Heart left ventricle (tissue), 16 donors: ENCODE measurements around the gene RNF182. TPM values are rescaled to one million over a fixed set of nuclear protein-coding genes. Genes with fewer than 3 reads are reported as not detected.

Source experiments
- ATAC-seq, 4 donors: fragments of 200-7000 bp; cut with Tn5 transposase; one replicate each; pipeline ENCODE4 v1.9.1; 2020 to 2022; ENCODE audit warnings: moderate library complexity in 4 of 4, mild to moderate bottlenecking in 3 of 4, moderate number of reproducible peaks in 1 of 4
- DNase-seq, 5 donors: peaks; one replicate each; pipeline ENCODE4 v3.0.0-alpha.2; 2020
- H3K27ac ChIP-seq, 12 donors: fragments of 200-600 bp; sonication (generic) in 4 of 12; one replicate each; pipeline versions ENCODE4 v1.5.0 to v1.8.0; 2016 to 2022; ENCODE audit warnings: mild to moderate bottlenecking in 2 of 12
- H3K27me3 ChIP-seq, 9 donors: fragments of 200-600 bp; sonication (generic) in 2 of 9; one replicate each; pipeline versions ENCODE4 v1.5.1 to v1.8.0; 2016 to 2022; ENCODE audit warnings: mild to moderate bottlenecking in 3 of 9
- H3K36me3 ChIP-seq, 9 donors: fragments of 200-600 bp; sonication (generic) in 2 of 9; one replicate each; pipeline versions ENCODE4 v1.5.0 to v1.8.0; 2018 to 2022; ENCODE audit warnings: mild to moderate bottlenecking in 2 of 9
- H3K4me1 ChIP-seq, 12 donors: fragments of 200-600 bp; sonication (generic) in 4 of 12; one replicate each; pipeline versions ENCODE4 v1.5.0 to v1.8.0; 2016 to 2022; ENCODE audit warnings: mild to moderate bottlenecking in 3 of 12
- H3K4me3 ChIP-seq, 12 donors: fragments of 200-600 bp; sonication (generic) in 4 of 12; one replicate each; pipeline versions ENCODE4 v1.5.0 to v1.8.0; 2017 to 2022; ENCODE audit warnings: mild to moderate bottlenecking in 9 of 12, moderate library complexity in 4 of 12
- H3K9me3 ChIP-seq, 12 donors: fragments of 200-600 bp; sonication (generic) in 4 of 12; one replicate each; pipeline versions ENCODE4 v1.5.0 to v1.8.0; 2016 to 2022; ENCODE audit warnings: mild to moderate bottlenecking in 1 of 12
- POLR2A ChIP-seq, 2 donors: fragments of 450-650 bp; IDR thresholded peaks; one replicate each; pipeline ENCODE4 v1.6.1; 2017; ENCODE audit warnings: antibody characterized with exemption in 2 of 2, mild to moderate bottlenecking in 2 of 2, moderate library complexity in 2 of 2
- WGBS, 4 donors: extraction: QIAGEN DNeasy Blood & Tissue Kit in 2 of 4; methylation state at CpG; one replicate each; pipeline versions ENCODE4 v1.1.5 to v1.1.7; 2013 to 2018; 5-methylcytosine and 5-hydroxymethylcytosine counted together
- intact Hi-C, 10 donors: fragments of 100-400 bp; cut with DNase I; formaldehyde crosslinking; loops; one replicate each; pipeline versions ENCODE4 v1.11.1 to v1.14.2; 2022
- polyA plus RNA-seq, 2 donors: library from polyadenylated mRNA; stranded (reverse); fragments of 200-250 nt; gene quantifications; one replicate each; pipeline ENCODE4 v1.2.3, GENCODE V29; 2013
- total RNA-seq, 9 donors: library from RNA; depleted of rRNA in 2 of 9; stranded (reverse); fragments of >200 nt in 2 of 9; fragmentation: NEBNext Ultra II Directional in 3 of 9; extraction: Animal tissue kit (Norgen Biotek cat#: 25700) in 3 of 9; gene quantifications; one replicate each; pipeline versions ENCODE4 v1.1.0 to v1.2.4, GENCODE V29; 2016 to 2023
- TF ChIP-seq, protein P1 (sequence below), 12 donors: fragments of 200-600 bp; sonication (generic) in 4 of 12; IDR thresholded peaks; one replicate each; pipeline versions ENCODE4 v1.5.0 to v1.8.0; 2018 to 2022; ENCODE audit warnings: antibody characterized with exemption in 12 of 12, mild to moderate bottlenecking in 5 of 12
- donor health status: ischemic (EF 13 %, LVEDD 7.1; RV severe dilation, severe dysfunction).
- donor health status: healthy with polysubstance abuse.
- donor health status: DM: no; HTN: yes; CAD: no.
- donor health status: DM: no; HTN: no; CAD: no.
- donor health status: ischemic (EF 25% LVEDD 6.9; RV normal size, moderate dysfunction).
- donor health status: ischemic (EF 25% LVEDD 5.7; RV mildly dilated, moderate dysfunction).
- donor health status: healthy.
- donor health status: DM: yes; HTN: yes; CAD: no.
- donor health status: ischemic (EF 35%, LVEDD 5.7; RV mildly dilated, moderate dysfunction).
- donor health status: nonischemic (EF 11% LVEDD 7.7; RV severe dilation, severe dysfunction).
- donor health status: DM: yes; HTN: yes; CAD: no.
- donor health status: PGD.
- donor health status: ischemic (EF 29% LVEDD 5.4; RV normal size, mild dysfunction).
- donor health status: nonischemic (EF 23%, LVEDD 6.1; RV moderate dilation, normal function).

Gene RNF182
- total and polyA plus RNA-seq, 11 donors, result 0.07 to 0.75 (median 0.39) TPM; not detected in 8

DNA sequence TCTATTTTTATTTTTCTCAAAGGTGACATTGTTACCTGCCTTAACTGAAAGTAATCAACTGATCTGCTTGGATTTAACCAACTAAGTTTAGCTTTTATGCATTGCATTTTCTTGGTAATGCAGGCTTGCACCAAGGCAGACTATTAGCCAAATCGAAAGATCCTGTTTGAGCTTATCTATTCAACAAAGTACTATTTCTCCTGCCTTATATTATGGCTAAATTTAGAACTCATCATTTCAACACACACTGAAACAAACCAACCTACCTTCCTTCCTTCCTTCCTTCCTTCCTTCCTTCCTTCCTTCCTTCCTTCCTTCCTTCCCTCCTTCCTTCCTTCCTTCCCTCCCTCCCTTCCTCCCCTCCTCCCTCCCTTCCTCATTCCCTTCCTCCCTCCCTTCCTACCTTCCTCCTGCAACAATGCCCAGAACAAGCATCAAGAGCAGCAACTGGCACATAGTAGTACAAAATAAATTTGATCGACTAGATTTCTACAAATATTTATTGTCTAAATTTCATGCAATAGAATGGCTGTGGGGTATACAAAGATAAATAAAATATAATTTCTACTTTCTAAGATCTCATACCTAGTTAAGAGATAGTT lies 17.0 kb upstream of the RNF182 start:
- no peak for ATAC-seq
- 40 to 53% (median 48%) methylated on average over 2 of the region's 2 CpGs for WGBS, 4 donors
- Histone ChIP-seq H3K4me3 (no peak overlapping the region), H3K36me3 (no peaks in the 10 kb centered on the region), H3K27ac (no peak overlapping the region), H3K4me1 (no peaks in the 10 kb centered on the region), H3K9me3 (no peaks in the 10 kb centered on the region), H3K27me3 (peaks cover 0 to 38% (median 6%) of the 10 kb centered on the region in 9 donors)
- intact Hi-C loops, result loop anchor here (2.0 to 5.0 kb wide), 9 partner anchors 140 to 240 kb away; no protein-coding TSS in a partner anchor
- no peak for DNase-seq
- no peak for TF ChIP-seq POLR2A (IDR thresholded peaks at IDR 0.05)
- TF ChIP-seq, protein P1, sequence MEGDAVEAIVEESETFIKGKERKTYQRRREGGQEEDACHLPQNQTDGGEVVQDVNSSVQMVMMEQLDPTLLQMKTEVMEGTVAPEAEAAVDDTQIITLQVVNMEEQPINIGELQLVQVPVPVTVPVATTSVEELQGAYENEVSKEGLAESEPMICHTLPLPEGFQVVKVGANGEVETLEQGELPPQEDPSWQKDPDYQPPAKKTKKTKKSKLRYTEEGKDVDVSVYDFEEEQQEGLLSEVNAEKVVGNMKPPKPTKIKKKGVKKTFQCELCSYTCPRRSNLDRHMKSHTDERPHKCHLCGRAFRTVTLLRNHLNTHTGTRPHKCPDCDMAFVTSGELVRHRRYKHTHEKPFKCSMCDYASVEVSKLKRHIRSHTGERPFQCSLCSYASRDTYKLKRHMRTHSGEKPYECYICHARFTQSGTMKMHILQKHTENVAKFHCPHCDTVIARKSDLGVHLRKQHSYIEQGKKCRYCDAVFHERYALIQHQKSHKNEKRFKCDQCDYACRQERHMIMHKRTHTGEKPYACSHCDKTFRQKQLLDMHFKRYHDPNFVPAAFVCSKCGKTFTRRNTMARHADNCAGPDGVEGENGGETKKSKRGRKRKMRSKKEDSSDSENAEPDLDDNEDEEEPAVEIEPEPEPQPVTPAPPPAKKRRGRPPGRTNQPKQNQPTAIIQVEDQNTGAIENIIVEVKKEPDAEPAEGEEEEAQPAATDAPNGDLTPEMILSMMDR (IDR thresholded peaks at IDR 0.05), result no peak

DNA sequence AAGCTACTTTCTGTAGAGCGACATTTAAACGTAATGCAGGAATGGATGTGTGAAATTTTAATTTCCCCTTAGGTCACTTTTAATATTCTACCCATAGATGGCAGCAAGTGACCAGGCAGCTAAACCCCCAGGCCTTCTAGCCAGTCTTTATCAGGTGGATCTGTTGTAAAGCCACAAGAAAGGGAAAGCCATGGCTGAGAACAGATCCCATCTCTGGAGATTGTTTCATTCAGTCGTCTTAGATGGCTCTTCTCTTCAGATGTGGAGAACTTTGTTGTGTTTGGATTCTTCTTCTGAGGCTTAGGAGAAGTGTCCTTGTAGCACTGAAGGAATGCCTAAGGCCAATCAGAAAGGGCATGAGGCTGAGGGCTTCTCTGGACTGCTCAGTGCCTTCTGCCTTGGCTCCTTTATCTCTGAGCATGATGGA lies 15.8 kb upstream of the RNF182 start:
- Histone ChIP-seq H3K27me3 (peaks cover 0 to 27% (median 6%) of the 10 kb centered on the region in 9 donors), H3K9me3 (no peaks in the 10 kb centered on the region), H3K4me1 (no peaks in the 10 kb centered on the region), H3K36me3 (no peaks in the 10 kb centered on the region), H3K27ac (no peak overlapping the region), H3K4me3 (no peak overlapping the region)
- TF ChIP-seq, protein P1 (IDR thresholded peaks at IDR 0.05), result peak; percentile 67 to 94 (median 80)
- no peak for TF ChIP-seq POLR2A (IDR thresholded peaks at IDR 0.05)
- 2 to 6% (median 3%) methylated on average over 3 of the region's 3 CpGs for WGBS, 4 donors
- ATAC-seq (peak in 3 of 4 donors; percentile 51 to 72 (median 57)), DNase-seq (peak in 2 of 5 donors; percentile 32 to 35)
- intact Hi-C loops, result loop anchor here (1.0 to 5.0 kb wide), 11 partner anchors 138 to 238 kb away; no protein-coding TSS in a partner anchor

DNA sequence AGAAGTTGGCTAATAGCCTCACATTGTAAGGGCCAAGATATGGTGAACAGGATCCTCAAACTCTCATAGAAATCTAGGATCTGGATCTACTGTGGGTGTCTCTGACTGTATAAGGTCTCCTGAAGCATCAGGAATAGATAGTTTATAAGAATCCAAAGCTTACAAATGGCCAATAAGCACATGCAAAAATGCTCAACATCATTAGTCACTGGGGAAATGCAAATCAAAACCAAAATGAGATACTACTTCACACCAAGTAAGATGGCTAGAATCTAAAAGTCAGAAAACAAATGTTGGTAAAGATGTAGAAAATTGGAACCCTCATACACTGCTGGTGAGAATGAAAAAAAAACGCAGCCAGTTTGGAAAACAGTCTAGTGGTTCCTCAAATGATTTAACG lies 14.3 kb upstream of the RNF182 start:
- Histone ChIP-seq H3K4me3 (no peak overlapping the region), H3K9me3 (no peaks in the 10 kb centered on the region), H3K27me3 (peaks cover 0 to 26% (median 6%) of the 10 kb centered on the region in 9 donors), H3K36me3 (no peaks in the 10 kb centered on the region), H3K27ac (no peak overlapping the region), H3K4me1 (no peaks in the 10 kb centered on the region)
- 91 to 96% (median 94%) methylated on average over 2 of the region's 2 CpGs for WGBS, 4 donors
- TF ChIP-seq POLR2A (IDR thresholded peaks at IDR 0.05), result no peak
- TF ChIP-seq, protein P1 (IDR thresholded peaks at IDR 0.05), result no peak
- DNase-seq (no peak), ATAC-seq (no peak)
- intact Hi-C loops, result loop anchor here in 4 of 10 donors (5.0 kb wide), 4 partner anchors 137 to 237 kb away; no protein-coding TSS in a partner anchor

GRCh38 chr6:13911337-13911736 lies 13.4 kb upstream of the RNF182 start:
- intact Hi-C loops, result loop anchor here in 4 of 10 donors (5.0 kb wide), 4 partner anchors 136 to 236 kb away; no protein-coding TSS in a partner anchor

More at GRCh38 chr6:13911337-13911736, 13.4 kb upstream of the RNF182 start:
- no peak overlapping the region for H3K4me3 ChIP-seq
- H3K4me1 ChIP-seq, result no peaks in the 10 kb centered on the region
- no peaks in the 10 kb centered on the region for H3K9me3 ChIP-seq
- TF ChIP-seq, protein P1 (IDR thresholded peaks at IDR 0.05), result no peak
- TF ChIP-seq POLR2A (IDR thresholded peaks at IDR 0.05), result no peak
- H3K27ac ChIP-seq, result no peak overlapping the region
- H3K27me3 ChIP-seq, result peaks cover 0 to 21% (median 6%) of the 10 kb centered on the region in 9 donors
- WGBS, 4 donors, result 85 to 91% (median 85%) methylated on average over 2 of the region's 2 CpGs
- DNase-seq (no peak), ATAC-seq (no peak)
- no peaks in the 10 kb centered on the region for H3K36me3 ChIP-seq
